ENCODE data around the gene PDE5A. TPM values are rescaled to one million over a fixed set of nuclear protein-coding genes. Genes with fewer than 3 reads are reported as not detected.
"Not testable (repeated sequence)": the region's sequence is repeated elsewhere in the genome, so short reads cannot be mapped to it uniquely, and the experiment has no call there.

The PDE5A gene
- total RNA-seq, 1 experiment from 2014 or later = 5.0 TPM

GRCh38 chr4:119638359-119638758 is 9.8 kb upstream of the PDE5A start:
- Histone ChIP-seq H3K9me2 (ENCODE audit: insufficient read depth) (no peaks in the 10 kb centered on the region), H3K4me3 (replicated peaks in 1 of 2; ENCODE audit: low read depth in 1 of 2, low read length in 2 of 2) (no peak overlapping the region), H4K20me1 (ENCODE audit: insufficient read depth) (no peaks in the 10 kb centered on the region), H3K4me2 (ENCODE audit: low read length) (no peak overlapping the region), H3K9ac (ENCODE audit: low read length) (no peak overlapping the region), H2AFZ (ENCODE audit: low read depth, low read length, poor library complexity, severe bottlenecking) (no peak overlapping the region), H3K79me2 (ENCODE audit: insufficient read depth, low read length) (no peaks in the 10 kb centered on the region), H3K27me3 (ENCODE audit: insufficient read depth, low read length) (no peaks in the 10 kb centered on the region), H3K4me1 (ENCODE audit: control insufficient read depth in 1 of 2, insufficient read depth in 2 of 2, low read length in 2 of 2) (no peaks in the 10 kb centered on the region), H3K9me3 (ENCODE audit: control insufficient read depth in 1 of 2, insufficient read depth in 1 of 2, low read depth in 1 of 2, low read length in 2 of 2) (no peaks in the 10 kb centered on the region), H3K27ac (ENCODE audit: low read depth, low read length) (no peak overlapping the region), H3K36me3 (ENCODE audit: control insufficient read depth in 1 of 2, insufficient read depth in 2 of 2, low read length in 2 of 2) (no peaks in the 10 kb centered on the region)
- CTCF ChIA-PET = no interaction called here
- RAD21 ChIA-PET (ENCODE audit: low non-redundant PET in 1 of 2, low total read pairs in 2 of 2, uncharacterized antibody in 2 of 2, unreplicated experiment in 2 of 2) = no interaction called here
- BruUV-seq (replicated peaks) = no TSS peak
- no peak for TF ChIP-seq EZH2phosphoT487 (IDR thresholded peaks at IDR 0.05; ENCODE audit: borderline replicate concordance)
- no peak for TF ChIP-seq CTCF (IDR thresholded peaks at IDR 0.05 in 2 of 3, conservative IDR thresholded peaks at IDR 0.05 in 1 of 3; ENCODE audit: borderline replicate concordance in 1 of 3, insufficient read depth in 1 of 3, low read depth in 2 of 3, low read length in 2 of 3)
- TF ChIP-seq ZNF274 (IDR thresholded peaks at IDR 0.05; ENCODE audit: low read depth, low read length) = no peak
- TF ChIP-seq EGR1 (IDR thresholded peaks at IDR 0.05; ENCODE audit: low read depth) = no peak
- TF ChIP-seq SP1 (IDR thresholded peaks at IDR 0.05; ENCODE audit: low read depth) = no peak
- TF ChIP-seq MAX (IDR thresholded peaks at IDR 0.05) = no peak
- no peak for TF ChIP-seq TCF7L2 (IDR thresholded peaks at IDR 0.05; ENCODE audit: borderline replicate concordance, extremely low read depth, insufficient read depth, insufficient read length)
- no peak for TF ChIP-seq RAD21 (IDR thresholded peaks at IDR 0.05; ENCODE audit: low read depth)
- no peak for TF ChIP-seq CEBPB (IDR thresholded peaks at IDR 0.05; ENCODE audit: low read depth)
- no peak for TF ChIP-seq SIN3A (IDR thresholded peaks at IDR 0.05; ENCODE audit: low read depth)
- TF ChIP-seq, protein P1, sequence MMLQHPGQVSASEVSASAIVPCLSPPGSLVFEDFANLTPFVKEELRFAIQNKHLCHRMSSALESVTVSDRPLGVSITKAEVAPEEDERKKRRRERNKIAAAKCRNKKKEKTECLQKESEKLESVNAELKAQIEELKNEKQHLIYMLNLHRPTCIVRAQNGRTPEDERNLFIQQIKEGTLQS (IDR thresholded peaks at IDR 0.05) = no peak
- TF ChIP-seq EZH2 (IDR thresholded peaks at IDR 0.05) = no peak
- TF ChIP-seq SRF (IDR thresholded peaks at IDR 0.05; ENCODE audit: low read depth) = no peak
- no peak for TF ChIP-seq JUND (IDR thresholded peaks at IDR 0.05)
- TF ChIP-seq ELF1 (IDR thresholded peaks at IDR 0.05; ENCODE audit: borderline replicate concordance, low read depth) = no peak
- DNase-seq (ENCODE audit: low read depth, low spot score) (no peak), ATAC-seq (no peak)
- POLR2A ChIA-PET = no interaction called here
- intact Hi-C loops (cut with micrococcal nuclease) = no loop called here

DNA sequence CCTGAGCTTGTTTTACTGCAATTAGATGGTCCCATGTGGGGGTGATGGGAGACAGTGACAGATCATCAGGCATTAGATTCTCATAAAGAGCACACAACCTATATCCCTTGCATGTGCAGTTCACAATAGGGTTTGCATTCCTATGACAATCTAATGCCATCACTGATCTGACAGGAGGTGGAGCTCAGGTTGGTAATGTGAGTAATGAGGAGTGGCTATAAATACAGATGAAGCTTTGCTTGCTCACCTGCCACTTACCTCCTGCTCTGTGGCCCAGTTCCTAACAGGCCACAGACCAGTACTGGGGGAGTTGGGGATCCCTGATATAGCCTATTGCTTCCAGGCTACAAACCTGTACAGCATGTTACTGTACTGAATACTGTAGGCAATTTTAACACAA is 8.2 kb upstream of the PDE5A start:
- H4K20me1 ChIP-seq (ENCODE audit: insufficient read depth); H3K4me2 ChIP-seq (ENCODE audit: low read length); H3K9me2 ChIP-seq (ENCODE audit: insufficient read depth); POLR2A ChIA-PET; H3K27me3 ChIP-seq (ENCODE audit: insufficient read depth, low read length); H3K9me3 ChIP-seq (ENCODE audit: control insufficient read depth in 1 of 2, insufficient read depth in 1 of 2, low read depth in 1 of 2, low read length in 2 of 2); H3K4me3 ChIP-seq (replicated peaks in 1 of 2; ENCODE audit: low read depth in 1 of 2, low read length in 2 of 2); RAD21 ChIA-PET (ENCODE audit: low non-redundant PET in 1 of 2, low total read pairs in 2 of 2, uncharacterized antibody in 2 of 2, unreplicated experiment in 2 of 2); H3K4me1 ChIP-seq (ENCODE audit: control insufficient read depth in 1 of 2, insufficient read depth in 2 of 2, low read length in 2 of 2); intact Hi-C loops (cut with micrococcal nuclease); H2AFZ ChIP-seq (ENCODE audit: low read depth, low read length, poor library complexity, severe bottlenecking); H3K79me2 ChIP-seq (ENCODE audit: insufficient read depth, low read length); DNase-seq (ENCODE audit: low read depth, low spot score); H3K27ac ChIP-seq (ENCODE audit: low read depth, low read length); H3K9ac ChIP-seq (ENCODE audit: low read length); H3K36me3 ChIP-seq (ENCODE audit: control insufficient read depth in 1 of 2, insufficient read depth in 2 of 2, low read length in 2 of 2); ATAC-seq; BruUV-seq (replicated peaks): not testable (repeated sequence)
- CTCF ChIA-PET = interaction anchor here (1.3 kb wide), 1 partner anchor 8 kb away, joined by 5 read pairs; the partner anchor contains the start of gene PDE5A
